ENCODE data around the gene IL24. TPM values are rescaled to one million over a fixed set of nuclear protein-coding genes. Genes with fewer than 3 reads are reported as not detected.
A peak's percentile ranks its signal among the peaks of the same experiment; 100 is the strongest.

Gene IL24
- total and polyA plus RNA-seq, 2 donors (not counting 1 experiment from before 2014, with no cell fraction given): not detected

GRCh38 chr1:206863266-206863665, 34.0 kb upstream of the IL24 start:
- no peak overlapping the region for H3K9ac ChIP-seq (ENCODE audit: low read length)
- H4K20me1 ChIP-seq (ENCODE audit: control insufficient read depth, insufficient read depth, low read length, poor library complexity, severe bottlenecking): no peaks in the 10 kb centered on the region
- H2AFZ ChIP-seq (ENCODE audit: insufficient read depth, low read depth, low read length, poor library complexity, severe bottlenecking): no peak overlapping the region
- Mint-ChIP-seq H3K27ac (no peak overlapping the region), H3K4me1 (peaks cover 7% of the 10 kb centered on the region), H3K4me3 (no peak overlapping the region), H3K27me3 (peaks cover 22% of the 10 kb centered on the region), H3K9me3 (ENCODE audit: insufficient read depth) (no peaks in the 10 kb centered on the region)
- POLR2A ChIA-PET: interaction anchor here (0.6 kb wide), 1 partner anchor 61 kb away, joined by 3 read pairs; no protein-coding TSS in a partner anchor
- DNase-seq (no peak), ATAC-seq (ENCODE audit: low read depth) (no peak)
- 78% methylated on average over 1 of the region's 1 CpG for WGBS (ENCODE audit: insufficient coverage)
- no peak overlapping the region for H3K4me3 ChIP-seq (ENCODE audit: control extremely low read depth in 1 of 5, extremely low read depth in 1 of 5, insufficient read depth in 1 of 5, low read depth in 2 of 5, low read length in 4 of 5)
- TF ChIP-seq EZH2 (IDR thresholded peaks at IDR 0.05; ENCODE audit: borderline replicate concordance, insufficient read depth, low read depth, low read length, poor library complexity, severe bottlenecking) (no peak), CTCF (IDR thresholded peaks at IDR 0.05) (no peak)
- intact Hi-C loops (cut with micrococcal nuclease): no loop called here
- H3K27me3 ChIP-seq (replicated peaks in 1 of 4; ENCODE audit: control extremely low read depth in 1 of 4, control insufficient read depth in 3 of 4, insufficient read depth in 4 of 4, low read length in 3 of 4): peaks cover 0 to 4% (median 0%) of the 10 kb centered on the region in 4 experiments
- no peaks in the 10 kb centered on the region for H3K79me2 ChIP-seq (ENCODE audit: control insufficient read depth, insufficient read depth, low read length)
- no peaks in the 10 kb centered on the region for H3K4me1 ChIP-seq (ENCODE audit: control insufficient read depth in 2 of 2, insufficient read depth in 2 of 2, low read length in 2 of 2)
- H3K36me3 ChIP-seq (replicated peaks in 1 of 2; ENCODE audit: control extremely low read depth in 1 of 2, control insufficient read depth in 1 of 2, extremely low read depth in 1 of 2, insufficient read depth in 2 of 2, low read length in 1 of 2): no peaks in the 10 kb centered on the region
- CTCF ChIA-PET: interaction anchor here (0.7 to 4.8 kb wide), 9 partner anchors 42 to 228 kb away, joined by 3 to 42 read pairs (median 3); partner anchors contain the start of gene DYRK3
- H3K27ac ChIP-seq (ENCODE audit: low read length in 2 of 2): no peak overlapping the region
- H3K4me2 ChIP-seq (replicated peaks; ENCODE audit: low read depth, low read length, poor library complexity, severe bottlenecking): no peak overlapping the region
- no peaks in the 10 kb centered on the region for H3K9me3 ChIP-seq (ENCODE audit: control extremely low read depth in 1 of 3, control insufficient read depth in 2 of 3, insufficient read depth in 1 of 3, low read length in 2 of 3)

GRCh38 chr1:206864939-206865671, 32.1 kb upstream of the IL24 start, which contains the start of gene IL20:
Gene IL20, plus strand, starts transcription at chr1:206865623. Its CDS starts 230 bp downstream, at chr1:206865853.
- Mint-ChIP-seq H3K27ac (peak within 1 kb of the TSS; percentile 43), H3K4me3 (no peak within 1 kb of the TSS), H3K9me3 (ENCODE audit: insufficient read depth) (no peaks in the 10 kb centered on the region), H3K27me3 (peaks cover 16% of the 10 kb centered on the region), H3K4me1 (peaks cover 7% of the 10 kb centered on the region)
- Histone ChIP-seq H3K9ac (ENCODE audit: low read length) (no peak within 1 kb of the TSS), H3K9me3 (ENCODE audit: control extremely low read depth in 1 of 3, control insufficient read depth in 2 of 3, insufficient read depth in 1 of 3, low read length in 2 of 3) (no peaks in the 10 kb centered on the region), H3K27ac (ENCODE audit: low read length in 2 of 2) (no peak within 1 kb of the TSS), H3K4me3 (ENCODE audit: control extremely low read depth in 1 of 5, extremely low read depth in 1 of 5, insufficient read depth in 1 of 5, low read depth in 2 of 5, low read length in 4 of 5) (no peak within 1 kb of the TSS), H3K79me2 (ENCODE audit: control insufficient read depth, insufficient read depth, low read length) (no peaks in the 10 kb centered on the region), H3K4me2 (replicated peaks; ENCODE audit: low read depth, low read length, poor library complexity, severe bottlenecking) (no peak within 1 kb of the TSS), H4K20me1 (ENCODE audit: control insufficient read depth, insufficient read depth, low read length, poor library complexity, severe bottlenecking) (no peaks in the 10 kb centered on the region), H3K36me3 (replicated peaks in 1 of 2; ENCODE audit: control extremely low read depth in 1 of 2, control insufficient read depth in 1 of 2, extremely low read depth in 1 of 2, insufficient read depth in 2 of 2, low read length in 1 of 2) (no peaks in the 10 kb centered on the region), H2AFZ (ENCODE audit: insufficient read depth, low read depth, low read length, poor library complexity, severe bottlenecking) (no peak within 1 kb of the TSS), H3K4me1 (ENCODE audit: control insufficient read depth in 2 of 2, insufficient read depth in 2 of 2, low read length in 2 of 2) (no peaks in the 10 kb centered on the region), H3K27me3 (replicated peaks in 1 of 4; ENCODE audit: control extremely low read depth in 1 of 4, control insufficient read depth in 3 of 4, insufficient read depth in 4 of 4, low read length in 3 of 4) (peaks cover 0 to 4% (median 0%) of the 10 kb centered on the region in 4 experiments)
- intact Hi-C loops (cut with micrococcal nuclease): loop anchor here (1.0 kb wide), 3 partner anchors 47 to 117 kb away; no protein-coding TSS in a partner anchor
- POLR2A ChIA-PET: no interaction called here
- TF ChIP-seq EZH2 (IDR thresholded peaks at IDR 0.05; ENCODE audit: borderline replicate concordance, insufficient read depth, low read depth, low read length, poor library complexity, severe bottlenecking): no peak
- TF ChIP-seq CTCF (IDR thresholded peaks at IDR 0.05): peak; percentile 97
- peak; percentile 80 for ATAC-seq (ENCODE audit: low read depth)
- peak; percentile 82 for DNase-seq
- CTCF ChIA-PET: interaction anchor here (0.7 to 4.8 kb wide), 16 partner anchors 12 to 140 kb away, joined by 3 to 42 read pairs (median 5); no protein-coding TSS in a partner anchor
- WGBS (ENCODE audit: insufficient coverage): 49% methylated on average over 17 of the region's 19 CpGs
